GM19238 (cell line): ENCODE data around the gene DHDH.
"Not testable (repeated sequence)": the region's sequence is repeated elsewhere in the genome, so short reads cannot be mapped to it uniquely, and the experiment has no call there.

Source experiments
- DNase-seq: peaks from one replicate; pipeline ENCODE4 v3.0.0; 2011; ENCODE audit warnings: low spot score; ENCODE audit not compliant: insufficient read length

Gene DHDH

DNA sequence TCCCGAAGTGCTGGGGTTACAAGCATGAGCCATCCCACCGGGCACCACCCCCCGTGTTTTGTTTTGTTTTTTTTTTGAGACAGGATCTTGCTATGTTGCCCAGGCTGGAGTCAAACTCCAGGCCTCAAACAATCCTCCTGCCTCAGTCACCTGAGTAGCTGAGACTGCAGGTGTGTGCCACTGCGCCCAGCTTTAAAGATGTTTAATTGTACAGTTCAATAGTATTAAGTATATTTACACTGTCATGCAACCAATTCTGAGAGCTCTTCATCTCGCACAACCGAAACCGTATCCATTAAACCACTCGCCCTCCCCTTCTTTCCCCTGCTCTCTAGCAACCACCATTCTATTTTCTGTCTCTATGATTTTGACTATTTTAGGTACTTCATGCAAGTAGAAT is 17.7 kb upstream of the DHDH start:
- DNase-seq: no peak

- no peak for DNase-seq
These were observed 15.4 kb upstream of the DHDH start for GRCh38 chr19:48918071-48918470.

DNA sequence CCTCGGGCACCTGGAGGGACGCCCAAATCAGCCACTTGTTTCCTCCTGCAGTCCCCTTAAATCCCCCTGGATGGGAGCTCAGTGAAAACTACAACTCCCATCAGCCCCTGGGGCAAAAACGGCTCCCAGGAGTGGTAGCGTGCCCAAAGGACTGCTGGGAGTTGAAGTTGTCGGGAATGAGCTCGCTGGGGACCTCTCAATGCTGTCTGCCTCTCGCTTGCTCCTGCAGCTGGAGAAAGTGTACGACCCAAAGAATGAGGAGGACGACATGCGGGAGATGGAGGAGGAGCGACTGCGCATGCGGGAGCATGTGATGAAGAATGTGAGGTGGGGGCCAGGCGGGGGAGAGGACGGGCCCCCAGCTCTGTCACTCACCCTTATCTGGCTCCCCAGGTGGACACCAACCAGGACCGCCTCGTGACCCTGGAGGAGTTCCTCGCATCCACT is 14.7 kb upstream of the DHDH start:
- no peak for DNase-seq

GRCh38 chr19:48919271-48919670 is 14.2 kb upstream of the DHDH start:
- DNase-seq: not testable (repeated sequence)

DNA sequence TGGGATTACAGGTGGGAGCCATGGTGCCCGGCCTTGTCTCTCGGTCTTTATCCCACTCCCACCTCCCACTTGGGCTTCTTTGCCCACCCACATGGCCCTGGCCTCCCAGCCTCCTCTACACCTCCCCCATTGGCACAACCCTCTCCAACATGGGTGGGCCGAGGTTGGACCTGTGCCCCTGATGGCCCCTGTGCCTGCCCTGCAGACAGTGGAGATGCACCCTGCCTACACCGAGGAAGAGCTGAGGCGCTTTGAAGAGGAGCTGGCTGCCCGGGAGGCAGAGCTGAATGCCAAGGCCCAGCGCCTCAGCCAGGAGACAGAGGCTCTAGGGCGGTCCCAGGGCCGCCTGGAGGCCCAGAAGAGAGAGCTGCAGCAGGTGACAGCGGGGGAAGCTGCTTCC is 12.6 kb upstream of the DHDH start:
- no peak for DNase-seq

DNA sequence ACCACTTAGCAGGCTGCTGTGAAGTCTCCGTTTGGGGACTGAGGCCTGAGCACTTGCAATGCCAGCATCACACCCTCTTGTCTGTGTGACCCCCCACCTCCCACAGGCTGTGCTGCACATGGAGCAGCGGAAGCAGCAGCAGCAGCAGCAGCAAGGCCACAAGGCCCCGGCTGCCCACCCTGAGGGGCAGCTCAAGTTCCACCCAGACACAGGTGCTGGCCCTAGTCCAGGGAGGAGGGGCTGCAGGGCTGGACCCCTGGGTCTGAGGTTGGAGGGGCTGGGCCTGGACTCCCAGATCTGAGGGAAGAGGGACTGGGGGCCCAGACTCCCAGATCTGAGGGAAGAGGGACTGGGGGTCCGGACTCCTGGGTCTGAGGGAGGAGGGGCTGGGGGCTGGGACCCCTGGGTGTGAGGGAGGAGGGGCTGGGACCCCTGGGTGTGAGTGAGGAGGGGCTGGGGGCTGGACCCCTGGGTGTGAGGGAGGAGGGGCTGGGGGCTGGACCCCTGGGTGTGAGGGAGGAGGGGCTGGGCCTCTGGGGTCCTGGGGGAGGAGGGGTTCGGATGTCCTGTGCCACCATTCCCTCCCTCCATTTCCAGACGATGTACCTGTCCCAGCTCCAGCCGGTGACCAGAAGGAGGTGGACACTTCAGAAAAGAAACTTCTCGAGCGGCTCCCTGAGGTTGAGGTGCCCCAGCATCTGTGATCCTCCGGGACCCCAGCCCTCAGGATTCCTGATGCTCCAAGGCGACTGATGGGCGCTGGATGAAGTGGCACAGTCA is 11.6 kb upstream of the DHDH start:
- DNase-seq: no peak

- DNase-seq: no peak
These were observed 10.7 kb upstream of the DHDH start for GRCh38 chr19:48922548-48923490.

GRCh38 chr19:48925240-48925843 is 8.2 kb upstream of the DHDH start:
- no peak for DNase-seq

- not testable (repeated sequence) for DNase-seq
These were observed 7.6 kb upstream of the DHDH start for GRCh38 chr19:48925890-48926289.

GRCh38 chr19:48926909-48927308 is 6.6 kb upstream of the DHDH start:
- DNase-seq: no peak

GRCh38 chr19:48927692-48928091 is 5.8 kb upstream of the DHDH start:
- DNase-seq: not testable (repeated sequence)

GRCh38 chr19:48928164-48929025 is 5.1 kb upstream of the DHDH start:
- DNase-seq: no peak

DNA sequence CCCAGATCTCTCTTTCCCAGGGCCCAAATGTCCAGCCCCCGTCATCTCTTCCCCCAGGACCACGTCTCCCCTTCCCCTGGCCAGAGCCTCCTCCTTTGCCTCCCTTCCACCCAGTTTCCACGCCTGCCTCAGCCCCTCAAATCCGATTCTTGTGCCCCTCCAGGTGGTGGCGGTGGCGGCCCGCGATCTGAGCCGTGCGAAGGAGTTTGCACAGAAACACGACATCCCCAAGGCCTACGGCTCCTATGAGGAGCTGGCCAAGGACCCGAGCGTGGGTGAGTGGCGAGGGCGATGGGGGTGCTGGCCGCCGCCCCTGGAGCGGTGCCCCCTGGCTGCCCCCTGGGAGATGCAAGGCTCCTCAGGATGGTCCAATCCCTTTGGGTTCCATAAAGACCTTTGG is 1.3 kb downstream of the DHDH start:
- no peak for DNase-seq

DNA sequence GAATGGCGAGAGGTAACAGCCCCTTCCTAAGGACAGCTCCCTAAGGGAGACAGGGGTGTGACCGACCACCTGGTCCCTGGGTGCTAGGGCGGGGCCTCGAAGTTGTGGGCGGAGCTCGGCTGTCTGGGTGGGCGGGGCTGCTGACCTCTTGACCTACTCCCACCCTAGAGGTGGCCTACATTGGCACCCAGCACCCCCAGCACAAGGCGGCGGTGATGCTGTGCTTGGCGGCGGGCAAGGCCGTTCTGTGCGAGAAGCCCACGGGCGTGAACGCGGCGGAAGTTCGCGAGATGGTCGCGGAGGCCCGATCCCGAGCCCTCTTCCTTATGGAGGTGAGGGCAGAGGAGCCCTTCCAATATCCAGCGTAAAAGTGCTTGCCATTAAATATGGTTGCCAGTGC is 2.4 kb downstream of the DHDH start:
- DNase-seq: no peak

DNA sequence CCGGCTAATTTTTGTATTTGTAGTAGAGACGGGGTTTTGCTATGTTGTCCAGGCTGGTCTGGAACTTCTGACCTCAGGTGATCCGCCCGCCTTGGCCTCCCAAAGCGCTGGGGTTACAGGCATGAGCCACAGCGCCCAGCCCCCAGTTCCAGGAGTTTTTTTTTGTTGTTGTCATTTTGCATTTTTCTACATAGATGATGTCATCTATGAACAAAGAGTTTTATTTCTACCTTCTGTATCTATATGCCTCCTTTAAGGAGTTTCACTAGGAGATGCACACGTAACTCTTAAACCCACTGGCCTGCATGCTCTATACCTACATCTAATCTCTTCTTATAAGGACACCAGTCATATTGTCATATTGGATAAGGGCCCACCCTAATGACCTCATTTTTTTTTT is 4.8 kb downstream of the DHDH start:
- no peak for DNase-seq

DNA sequence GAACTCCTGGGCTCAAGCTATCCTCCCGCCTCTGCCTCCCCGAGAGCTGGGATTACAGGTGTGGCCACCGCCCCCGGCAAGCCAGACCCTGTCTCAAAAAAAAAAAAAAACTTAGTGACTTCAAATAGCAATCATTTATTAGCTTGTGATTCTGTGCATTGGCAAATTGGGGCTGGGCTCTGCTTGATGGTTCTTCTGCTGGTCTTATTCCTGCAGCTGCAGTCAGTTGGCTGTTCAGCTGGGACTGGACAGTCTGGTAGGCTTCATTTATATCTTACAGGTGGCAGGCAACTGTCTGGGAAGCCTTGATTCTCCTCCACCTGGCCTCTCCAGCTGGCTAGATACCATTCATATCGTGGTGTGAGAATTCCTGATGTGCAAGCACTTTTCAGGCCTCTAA is 7.4 kb downstream of the DHDH start:
- no peak for DNase-seq

DNA sequence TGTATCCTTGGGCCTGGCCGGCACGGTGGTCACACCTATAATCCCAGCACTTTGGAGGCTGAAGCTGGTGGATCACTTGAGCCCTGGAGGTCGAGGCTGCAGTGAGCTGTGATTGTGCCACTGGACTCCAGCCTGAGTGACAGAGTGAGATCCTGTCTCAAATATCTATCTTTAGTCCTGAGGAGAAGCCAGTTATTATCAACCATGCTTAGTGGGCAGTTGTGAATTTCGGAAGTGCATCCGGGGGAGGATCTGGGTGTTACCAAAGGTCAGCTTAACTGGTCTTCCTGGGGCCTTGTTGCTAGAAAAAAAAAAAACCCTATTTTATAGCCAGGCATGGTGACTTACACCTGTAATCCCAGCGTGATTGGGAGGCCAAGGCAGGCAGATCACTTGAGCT is 9.6 kb downstream of the DHDH start:
- DNase-seq: no peak

GRCh38 chr19:48945415-48945814 is 11.9 kb downstream of the DHDH start:
- DNase-seq: no peak

DNA sequence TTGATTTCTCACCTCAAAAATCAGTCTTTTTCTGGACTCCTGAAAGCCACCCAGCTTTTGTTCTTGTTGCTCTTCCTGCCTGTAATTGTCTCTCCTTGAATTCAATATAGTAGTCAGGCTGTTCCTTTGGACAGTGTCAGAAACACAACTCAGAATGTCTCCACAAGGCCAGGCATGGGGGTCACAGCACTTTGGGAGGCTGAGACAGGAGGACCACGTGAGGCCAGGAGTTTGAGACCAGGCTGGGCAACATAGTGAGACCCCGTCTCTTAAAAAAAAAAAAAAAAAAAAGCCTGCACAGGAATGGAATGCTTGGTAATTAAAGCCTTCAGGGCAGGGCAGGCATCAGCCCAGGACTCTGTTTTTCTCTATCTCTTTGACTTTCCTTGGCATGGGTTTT is 12.3 kb downstream of the DHDH start:
- DNase-seq: no peak

GRCh38 chr19:48946463-48947257 is 13.2 kb downstream of the DHDH start:
- DNase-seq: no peak

DNA sequence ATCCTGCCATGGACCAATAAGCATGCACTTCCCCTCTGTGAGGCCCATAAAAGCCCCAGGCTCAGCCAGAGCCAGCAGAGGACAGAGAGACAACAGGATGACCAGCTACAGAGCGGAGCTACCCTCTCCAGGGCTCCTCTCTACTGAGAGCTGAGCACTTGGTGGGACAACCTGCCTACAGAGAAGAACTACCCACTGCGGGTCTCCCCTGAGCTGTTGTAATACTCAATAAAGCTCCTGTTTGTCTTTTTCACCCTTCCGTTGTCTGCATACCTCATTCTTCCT is 13.7 kb downstream of the DHDH start:
- DNase-seq: no peak
